ENCODE data around the gene SAMM50.
A peak's percentile ranks its signal among the peaks of the same experiment; 100 is the strongest.
"Not testable (repeated sequence)": the region's sequence is repeated elsewhere in the genome, so short reads cannot be mapped to it uniquely, and the experiment has no call there.

Gene SAMM50

DNA sequence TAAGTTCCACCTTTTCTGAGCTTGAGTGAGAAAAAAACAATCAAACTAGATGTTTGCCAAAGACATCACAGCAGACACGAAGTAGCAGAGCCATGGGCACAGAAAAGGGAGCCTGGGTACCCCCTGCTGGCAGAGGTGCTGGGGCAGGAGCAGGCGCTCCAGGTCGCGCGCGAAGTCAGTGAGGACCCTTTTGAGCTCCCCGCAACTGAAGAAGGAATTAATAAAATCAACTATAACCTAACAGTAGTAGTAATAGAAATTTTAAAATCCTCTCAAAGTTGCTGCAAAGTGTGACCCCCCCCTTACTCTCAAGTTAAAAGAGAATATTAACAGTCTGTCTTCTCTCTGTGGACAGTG, 48.8 kb downstream of the SAMM50 start:
- no peak for DNase-seq

DNA sequence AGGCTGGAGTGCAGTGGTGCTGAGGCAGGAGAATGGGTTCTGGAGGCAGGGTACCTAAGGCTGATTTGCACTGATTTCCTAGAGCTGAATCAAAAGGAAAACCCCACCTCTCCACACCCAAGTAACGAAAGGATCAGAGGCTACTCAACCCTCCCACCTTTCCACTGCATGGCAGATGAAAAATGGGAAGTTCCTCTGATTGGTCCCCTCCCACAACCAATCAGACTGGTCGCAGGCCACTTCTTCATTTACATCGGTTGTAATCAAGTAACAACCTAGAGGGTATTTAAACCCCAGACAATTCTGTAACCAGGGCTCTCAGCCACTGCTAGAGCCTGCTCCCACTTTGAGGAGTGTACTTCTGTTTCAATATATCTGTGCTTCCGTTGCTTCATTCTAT, 50.3 kb downstream of the SAMM50 start:
- peak; percentile 57 for DNase-seq

DNA sequence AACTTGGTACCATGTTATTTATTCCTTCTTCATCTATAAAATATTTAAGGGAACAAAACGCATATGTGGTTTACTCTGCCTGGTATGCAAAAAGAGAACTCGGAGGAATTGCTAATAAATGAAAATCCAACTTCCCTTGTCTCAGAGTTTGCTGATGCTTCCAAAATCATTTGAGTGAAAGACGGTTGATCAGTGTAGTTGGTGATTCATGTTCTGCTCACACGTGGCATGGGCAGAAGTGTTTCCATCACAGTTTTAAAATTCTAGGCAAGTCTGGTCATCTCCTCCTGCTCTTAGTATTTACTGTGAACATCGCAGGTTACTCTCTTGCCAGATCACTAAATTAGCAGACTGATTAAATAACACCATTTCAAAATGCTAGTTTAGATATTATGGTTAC, 56.9 kb downstream of the SAMM50 start:
- DNase-seq, result no peak

DNA sequence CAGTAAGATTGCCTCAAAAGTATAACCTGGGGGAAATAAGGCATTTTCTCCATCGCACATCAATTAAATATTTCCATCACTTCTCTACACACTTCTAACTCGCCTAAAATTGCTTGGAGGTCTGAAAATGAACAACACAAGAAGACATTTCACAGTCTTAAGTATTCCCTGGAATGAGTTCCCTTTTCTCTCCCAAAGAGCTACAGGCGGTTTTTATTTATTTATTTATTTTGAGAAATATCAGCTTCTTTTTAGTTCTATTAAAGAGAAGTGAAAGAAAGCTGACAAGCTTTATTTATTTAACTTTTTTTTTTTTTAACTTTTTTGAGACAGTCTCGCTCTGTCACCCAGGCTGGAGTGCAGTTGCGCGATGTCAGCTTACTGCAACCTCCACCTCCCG, 57.3 kb downstream of the SAMM50 start:
- DNase-seq, result no peak

DNA sequence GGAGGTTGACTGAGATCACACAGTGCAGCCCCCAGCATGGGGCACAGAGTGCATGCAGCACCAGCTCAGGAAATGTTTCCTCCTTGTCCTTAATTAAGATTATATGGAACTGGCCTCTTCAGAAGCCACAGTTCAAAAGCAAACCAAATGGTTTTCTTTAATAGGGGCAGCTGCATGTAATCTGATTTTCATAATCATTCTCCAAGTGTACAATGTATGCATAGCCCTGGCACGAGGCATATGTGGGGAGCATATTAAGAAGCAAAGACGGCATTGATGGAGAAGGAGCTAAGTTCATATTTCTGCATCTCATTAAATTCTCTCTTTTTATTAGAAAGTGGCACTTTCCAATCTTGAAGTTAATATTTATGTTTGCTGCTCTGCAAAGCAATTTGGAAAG, 59.0 kb downstream of the SAMM50 start:
- no peak for DNase-seq

DNA sequence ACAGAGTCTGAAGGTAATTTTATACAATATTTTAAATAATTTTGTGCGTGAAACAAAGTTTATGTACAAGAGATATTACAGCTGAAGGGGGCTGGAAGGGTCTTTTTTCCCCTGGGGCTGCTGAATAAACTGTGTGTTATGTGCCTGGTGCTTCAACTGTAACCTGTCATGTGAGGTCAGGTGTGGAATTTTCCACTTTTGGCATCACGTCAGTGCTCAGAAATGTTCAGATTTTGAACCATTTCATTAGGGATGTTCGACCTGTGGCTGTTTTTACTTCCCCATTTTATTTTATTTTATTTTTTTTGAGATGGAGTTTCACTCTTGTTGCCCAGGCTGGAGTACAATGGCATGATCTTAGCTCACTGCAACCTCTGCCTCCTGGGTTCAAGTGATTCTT, 61.3 kb downstream of the SAMM50 start:
- DNase-seq, result not testable (repeated sequence)

DNA sequence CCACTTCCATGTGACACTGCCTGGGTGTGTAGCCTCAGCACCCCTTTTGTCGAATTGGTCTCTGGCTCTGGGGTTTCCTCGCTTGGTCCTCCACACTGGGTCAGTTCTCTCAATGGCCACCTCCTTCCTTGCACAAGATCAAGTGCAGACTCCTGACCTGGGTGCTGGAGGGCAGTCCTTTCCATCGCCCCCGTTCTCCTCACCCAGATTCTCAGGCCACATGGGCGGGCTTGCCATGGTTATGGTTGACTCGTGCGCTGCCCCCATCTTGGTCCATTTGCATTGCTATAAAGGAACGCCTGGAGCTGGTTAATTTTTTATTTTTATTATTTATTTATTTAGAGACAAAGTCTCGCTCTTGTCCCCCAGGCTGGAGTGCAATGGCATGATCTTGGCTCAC, 63.4 kb downstream of the SAMM50 start:
- no peak for DNase-seq

DNA sequence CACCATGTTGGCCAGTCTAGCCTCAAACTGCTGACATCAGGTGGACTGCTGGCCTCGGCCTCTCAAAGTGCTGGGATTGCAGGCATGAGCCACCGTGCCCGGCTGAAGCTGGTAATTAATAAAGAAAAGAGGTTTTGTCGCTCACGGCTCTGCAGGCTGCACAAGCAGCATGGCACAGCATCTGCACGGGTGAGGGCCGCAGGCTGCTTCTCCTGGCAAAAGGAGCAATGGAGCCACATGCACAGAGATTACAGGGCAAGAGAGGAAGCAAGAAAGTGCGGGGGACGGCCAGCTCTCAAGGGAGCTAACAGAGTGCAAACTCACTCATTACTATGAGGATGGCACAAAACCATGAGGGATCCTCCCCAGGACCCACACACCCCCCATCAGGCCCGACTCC, 64.2 kb downstream of the SAMM50 start:
- DNase-seq, result no peak

DNA sequence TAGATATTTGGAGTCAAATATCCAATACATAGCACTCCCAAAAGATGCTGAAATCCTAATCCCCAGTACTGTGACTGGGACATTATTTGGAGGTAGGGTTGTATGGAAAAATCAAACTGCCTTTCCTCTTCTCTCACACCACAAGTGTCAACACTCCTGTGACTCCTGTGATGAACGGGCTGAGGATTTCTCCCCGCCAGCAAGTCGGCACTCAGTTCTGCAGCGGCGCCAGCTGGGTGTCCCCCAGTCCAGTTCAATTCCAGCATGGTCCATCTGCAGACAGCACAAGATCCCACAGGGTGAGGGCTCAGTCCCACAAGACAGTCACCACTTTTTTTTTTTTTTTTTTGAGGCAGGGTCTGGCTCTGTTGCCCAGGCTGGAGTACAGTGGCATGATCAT, 64.6 kb downstream of the SAMM50 start:
- no peak for DNase-seq

DNA sequence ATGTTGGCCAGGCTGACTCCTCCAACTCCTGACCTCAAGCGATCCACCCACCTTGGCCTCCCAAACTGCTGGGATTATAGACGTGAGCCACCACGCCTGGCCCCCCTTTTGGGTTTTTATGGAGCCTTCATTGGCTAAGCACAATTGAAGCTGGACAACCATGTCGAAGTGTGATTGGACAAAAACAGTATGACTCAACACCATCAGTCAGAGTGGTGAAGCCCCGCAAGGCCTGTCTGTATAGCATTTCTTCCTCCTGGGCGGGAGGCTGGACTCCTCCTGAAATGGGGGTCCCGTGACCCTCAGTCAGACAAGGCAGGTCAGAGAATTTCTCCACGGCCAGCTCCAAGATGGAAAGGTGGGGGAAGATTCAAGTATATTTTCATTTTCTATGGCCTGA, 65.7 kb downstream of the SAMM50 start:
- no peak for DNase-seq

DNA sequence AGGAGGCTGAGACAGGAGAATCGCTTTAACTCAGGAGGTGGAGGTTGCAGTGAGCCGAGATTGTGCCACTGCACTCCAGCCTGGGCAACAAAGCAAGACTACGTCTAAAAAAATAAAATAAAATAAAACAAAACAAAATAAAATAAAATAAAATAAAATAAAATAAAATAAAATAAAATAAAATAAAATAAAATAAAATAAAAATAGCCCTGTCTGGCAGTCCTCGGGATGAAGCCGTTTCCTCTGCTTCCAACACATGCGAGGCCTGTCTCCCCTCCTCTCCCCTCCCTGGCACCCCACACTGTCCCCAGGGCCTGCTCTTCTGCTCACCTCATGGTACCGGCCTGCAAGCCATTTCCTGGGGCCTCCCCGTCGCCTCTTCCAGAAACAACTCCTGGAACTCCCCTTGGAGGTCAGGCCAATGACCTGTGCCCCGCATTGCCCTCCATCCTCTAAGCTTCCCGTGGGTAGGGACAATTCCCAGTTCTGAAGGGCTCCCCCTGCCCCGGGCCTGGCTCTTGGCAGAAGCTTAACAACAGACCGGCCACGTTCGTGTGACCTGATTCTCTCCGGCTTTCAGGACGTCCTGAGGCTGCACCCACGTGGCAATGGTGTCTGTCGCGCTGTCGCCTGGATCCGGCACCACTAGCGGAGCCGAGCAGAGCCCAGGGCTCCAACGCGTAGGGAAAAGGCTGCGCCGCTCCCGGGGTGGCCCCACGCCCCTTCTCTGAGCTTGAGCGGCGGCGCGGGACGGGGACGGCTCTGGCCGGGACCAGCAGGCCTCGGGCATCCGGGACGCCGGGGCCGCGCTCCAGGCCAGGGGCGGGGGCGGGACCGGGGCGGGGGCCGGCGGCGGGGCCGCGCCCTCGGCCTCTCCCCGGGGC, 68.4 kb downstream of the SAMM50 start:
- DNase-seq, result no peak

DNA sequence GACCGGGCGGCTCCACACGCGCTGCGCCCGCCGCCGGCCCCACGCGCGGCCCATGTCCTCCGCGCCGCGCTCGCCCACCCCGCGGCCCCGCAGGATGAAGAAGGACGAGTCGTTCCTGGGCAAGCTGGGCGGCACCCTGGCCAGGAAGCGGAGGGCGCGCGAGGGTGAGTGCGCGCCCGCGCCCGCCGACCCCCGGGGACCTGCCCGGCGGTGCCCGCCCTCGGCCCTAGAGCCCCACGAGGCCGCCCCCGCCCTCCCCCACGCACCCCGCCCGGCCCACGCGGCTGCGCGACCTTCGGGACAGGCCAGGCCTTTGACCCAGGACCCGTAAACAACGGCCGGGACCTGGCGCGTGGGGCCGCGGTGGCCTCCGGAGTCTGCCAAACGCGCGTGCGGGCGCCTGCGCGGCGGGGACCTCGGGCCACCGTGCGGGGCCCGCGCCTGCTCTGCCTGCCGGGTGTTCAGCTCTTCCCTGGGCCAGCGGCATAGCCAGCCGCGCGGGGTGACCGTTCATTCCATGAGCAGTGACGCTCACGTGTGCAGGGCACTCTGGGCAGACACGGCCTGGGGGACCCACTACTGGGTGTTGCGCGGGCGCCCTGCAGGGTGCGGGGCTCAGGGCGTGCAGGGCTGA, 69.2 kb downstream of the SAMM50 start, which contains the start of gene PARVB:
PARVB (plus strand) TSS at position 15 of the 634 bp plus-strand sequence; CDS start at position 53, 38 bp downstream.
- DNase-seq, result no peak

DNA sequence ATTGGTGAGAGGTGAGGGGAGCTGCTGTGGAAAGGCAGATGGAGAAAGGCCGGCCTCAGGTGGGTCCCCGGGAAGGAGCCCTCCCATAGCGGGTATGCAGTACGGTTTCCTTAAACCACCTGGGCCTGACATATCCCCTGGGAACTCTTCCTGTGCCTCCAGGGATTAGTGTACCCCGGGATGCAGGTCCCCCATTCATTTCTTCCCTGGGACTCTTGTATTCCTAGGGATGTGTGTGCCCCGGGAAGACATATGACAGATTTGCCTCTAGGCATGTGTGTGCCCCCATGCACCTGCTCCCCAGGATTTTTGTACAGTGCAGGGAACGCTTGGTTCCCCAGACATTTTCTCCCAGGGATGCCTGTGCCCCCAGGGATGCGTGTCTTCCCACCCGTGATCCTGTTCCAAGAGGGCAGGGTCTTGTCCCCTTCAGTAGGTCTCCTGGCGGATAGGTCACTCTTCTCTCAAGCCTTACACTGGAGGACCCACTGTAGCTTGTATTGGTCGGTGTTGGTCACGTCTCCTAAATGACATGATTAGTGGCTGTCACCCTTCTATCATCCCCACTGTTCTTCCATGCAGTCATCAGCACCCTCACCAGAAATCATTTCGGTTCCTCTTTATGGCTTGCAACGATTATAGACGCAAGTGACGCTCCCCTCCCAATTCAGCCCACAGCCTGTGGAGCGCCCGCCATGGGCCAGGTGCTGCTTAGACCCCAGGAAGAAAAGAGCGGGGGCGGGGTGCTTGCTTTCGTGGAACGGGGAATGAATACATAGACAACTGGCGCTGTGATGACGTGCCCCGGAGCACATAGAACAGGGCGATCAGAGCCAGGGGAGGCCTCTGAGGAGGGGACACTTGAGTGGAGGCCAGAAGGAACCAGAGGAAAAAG, 70.2 kb downstream of the SAMM50 start:
- no peak for DNase-seq

DNA sequence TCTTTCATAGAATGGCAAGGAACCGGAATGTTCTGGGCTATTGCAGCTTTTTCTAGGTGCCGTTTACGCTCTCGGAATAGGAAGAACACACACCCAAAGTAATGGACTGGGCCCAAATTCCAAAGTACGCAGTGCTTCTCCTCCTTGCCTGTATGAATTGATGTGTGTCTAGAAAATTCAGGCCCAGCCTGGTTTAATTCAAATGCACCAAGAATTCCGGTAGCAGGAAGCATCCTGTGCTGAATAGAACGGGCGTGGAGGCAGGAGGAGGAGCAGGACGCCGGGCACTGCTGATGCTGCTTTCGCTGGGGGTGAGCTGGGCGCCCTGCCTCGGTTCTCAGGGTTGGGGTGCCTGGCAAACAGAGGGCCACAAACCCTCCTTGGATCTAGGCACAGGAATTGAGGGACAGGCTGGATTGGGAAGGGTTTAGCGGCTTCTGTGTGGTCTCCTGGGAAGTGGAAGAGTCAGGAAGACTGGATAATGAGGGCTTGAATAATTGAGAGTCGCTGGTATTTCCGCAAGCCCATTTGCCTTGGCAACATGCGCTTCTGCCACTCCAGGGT, 70.9 kb downstream of the SAMM50 start:
- no peak for DNase-seq

DNA sequence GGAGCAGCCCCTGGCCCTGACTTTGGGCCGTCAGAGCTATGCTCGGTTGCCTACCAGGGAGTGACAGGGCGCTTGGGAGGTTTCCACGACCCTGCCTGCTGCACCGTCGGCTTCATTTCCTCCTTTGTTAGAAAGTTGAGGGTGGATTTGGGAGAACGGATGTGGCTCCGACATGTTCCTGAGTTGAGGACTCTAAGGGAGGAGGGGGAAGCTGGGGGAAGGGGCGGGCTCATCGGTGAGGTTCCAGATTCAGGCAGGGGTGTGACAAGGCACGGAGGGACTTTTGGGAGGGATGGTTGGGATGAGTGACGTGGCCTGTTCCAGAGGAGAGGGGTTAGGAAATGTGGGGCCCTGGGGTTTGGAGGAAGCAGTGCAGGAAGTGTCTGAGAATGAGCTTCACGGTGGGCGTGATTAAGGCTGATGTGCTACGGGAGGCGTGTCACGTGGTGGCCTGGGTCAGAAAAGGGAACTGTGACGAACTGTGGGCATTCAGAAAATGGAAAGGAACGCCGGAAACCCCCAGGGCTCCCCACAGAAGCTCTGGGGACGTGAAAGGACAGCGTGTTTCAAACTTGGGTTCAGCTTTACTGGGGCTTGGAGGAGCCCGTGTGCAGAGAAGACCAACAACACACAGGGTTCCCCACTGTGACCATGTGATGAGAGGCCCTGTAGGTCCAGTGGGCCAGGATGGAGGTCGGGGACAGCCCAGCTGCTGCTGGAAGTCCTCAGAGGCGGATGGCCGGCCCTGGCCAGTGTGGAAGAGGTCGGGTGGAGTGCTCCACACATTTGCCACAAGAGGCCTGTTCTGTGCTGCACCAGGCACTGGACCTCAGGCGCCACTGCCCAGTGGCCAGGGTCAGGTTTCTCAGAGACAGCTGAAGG, 71.6 kb downstream of the SAMM50 start:
- DNase-seq, result peak; percentile 78

DNA sequence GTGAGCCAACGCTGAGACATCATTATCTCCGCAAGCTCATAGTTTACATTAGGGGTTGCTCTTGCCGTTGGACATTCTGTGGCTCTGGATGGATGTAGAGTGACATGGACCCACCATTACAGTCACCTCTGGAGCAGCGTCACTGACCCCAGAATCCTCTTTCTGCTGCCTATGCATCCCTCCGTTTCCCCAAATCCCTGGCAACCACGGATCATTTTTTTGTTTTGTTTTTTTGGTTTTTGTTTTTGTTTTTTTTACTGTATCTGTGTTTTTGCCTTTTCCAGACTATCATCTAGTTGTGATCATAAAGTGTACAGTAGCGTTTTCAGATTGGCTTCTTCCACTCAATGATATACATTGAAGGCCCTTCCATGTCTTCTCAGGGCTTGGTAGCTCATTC, 72.8 kb downstream of the SAMM50 start:
- no peak for DNase-seq

DNA sequence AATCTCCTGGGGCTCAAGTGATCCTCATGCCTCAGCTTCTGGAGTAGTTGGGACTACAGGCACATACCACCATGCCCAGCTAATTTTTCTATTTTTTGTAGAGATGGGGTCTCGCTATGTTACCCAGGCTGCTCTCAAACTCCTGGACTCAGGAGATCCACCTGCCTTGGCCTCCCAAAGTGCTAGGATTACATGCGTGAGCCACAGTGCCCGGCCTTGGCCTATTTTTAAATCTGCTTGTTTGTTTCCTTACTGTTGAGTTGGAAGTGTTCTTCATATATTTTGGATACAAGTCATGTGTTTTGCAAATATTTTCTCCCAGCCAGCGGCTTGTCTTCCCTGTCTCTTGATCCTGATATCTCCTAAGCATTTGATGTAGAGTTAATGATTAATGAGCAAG, 73.8 kb downstream of the SAMM50 start:
- no peak for DNase-seq

DNA sequence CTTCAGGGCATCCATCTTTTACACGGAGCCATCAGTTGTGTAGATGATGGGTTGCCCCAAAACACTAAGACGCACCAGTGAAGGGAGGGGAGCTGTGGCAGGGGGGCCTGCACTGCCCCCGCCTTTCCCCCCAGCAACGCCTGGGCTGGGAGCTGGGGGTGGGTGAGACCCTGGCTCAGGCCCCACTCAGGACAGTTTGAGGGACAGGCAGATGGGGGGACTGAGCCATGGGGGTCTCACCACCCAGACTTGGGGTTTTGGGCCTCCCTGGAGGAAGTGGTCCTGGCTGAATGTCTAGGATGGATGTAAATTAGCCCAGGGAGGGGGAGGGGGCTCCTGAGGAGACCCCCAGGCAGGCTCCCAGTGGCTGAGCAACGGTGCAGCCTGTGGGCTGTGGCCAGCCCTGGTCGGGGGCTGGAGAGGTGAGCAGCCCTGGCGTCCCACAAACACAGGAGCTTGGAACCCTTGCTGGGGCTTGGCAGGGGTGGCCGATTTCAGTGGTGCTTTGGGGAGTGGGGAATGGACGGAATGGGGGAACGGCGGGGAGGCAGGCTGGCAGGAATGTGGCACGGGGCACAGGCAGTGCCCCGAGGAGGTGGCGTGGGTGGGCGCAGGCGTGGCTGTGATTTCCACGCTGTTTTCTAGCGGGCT, 74.9 kb downstream of the SAMM50 start:
- DNase-seq, result no peak

DNA sequence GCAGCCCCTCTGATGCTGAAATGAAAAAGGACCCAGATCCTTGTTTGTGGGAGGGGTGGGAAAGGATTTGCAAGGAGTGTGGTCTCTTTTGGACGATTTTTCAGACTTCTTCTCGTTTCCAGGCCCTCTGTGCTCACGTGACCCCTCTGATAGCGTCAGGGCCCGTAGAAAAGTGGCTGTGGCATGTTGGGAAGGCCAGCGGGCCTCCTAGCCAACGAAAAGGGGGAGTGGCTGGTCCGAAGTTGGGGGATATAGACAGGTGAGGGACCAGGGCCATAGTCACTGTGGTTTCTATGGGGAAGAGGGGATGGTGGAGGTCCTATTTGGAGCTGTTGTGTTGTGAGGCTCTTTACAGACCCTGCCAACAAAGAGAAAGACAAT, 75.5 kb downstream of the SAMM50 start:
- DNase-seq, result no peak

DNA sequence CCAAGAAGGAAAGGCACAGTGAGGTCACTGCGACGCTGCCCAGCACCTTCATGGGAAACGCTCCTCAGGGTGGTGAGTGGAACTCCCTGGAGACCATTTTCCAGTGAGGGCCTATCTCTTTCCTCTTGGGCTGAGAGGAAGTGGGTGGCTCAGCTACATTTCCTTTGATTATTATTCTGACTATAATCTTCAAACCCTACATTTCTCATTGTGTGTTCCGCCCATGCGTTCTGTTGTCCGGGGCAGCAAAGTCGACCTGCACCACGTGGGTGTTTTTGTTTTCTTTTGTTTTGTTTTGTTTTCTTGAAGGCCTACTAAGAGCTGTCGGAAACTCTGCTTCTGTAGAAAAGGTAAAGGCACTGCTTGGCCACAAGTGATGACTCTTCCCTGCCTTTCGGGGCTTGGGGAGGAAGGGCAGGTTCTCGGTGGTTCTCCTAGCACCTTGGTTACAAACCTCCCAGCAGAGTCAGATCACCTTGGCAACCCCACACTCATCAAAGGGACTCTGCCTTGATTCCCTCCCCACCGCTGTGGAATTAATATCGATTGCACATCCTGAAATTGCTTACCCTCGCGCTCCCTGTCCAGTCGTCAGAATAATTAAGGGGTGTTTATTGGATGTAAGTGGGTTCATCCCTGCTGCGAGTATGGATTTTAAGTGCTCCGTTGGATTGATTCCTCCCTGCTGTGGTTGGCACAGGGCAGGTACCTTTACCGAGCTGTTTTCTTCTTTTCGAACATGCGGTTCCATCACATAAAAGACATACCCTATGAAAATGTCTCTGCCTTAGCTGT, 76.1 kb downstream of the SAMM50 start:
- no peak for DNase-seq

All from GDM1 (cell line).